ENCODE data around the gene PEX11A. TPM values are rescaled to one million over a fixed set of nuclear protein-coding genes. Genes with fewer than 3 reads are reported as not detected.

The PEX11A gene
- total and polyA plus RNA-seq, 8 donors, result 2.3 to 11.2 (median 6.8) TPM; not detected in 1

GRCh38 chr15:89669309-89669865 lies 21.2 kb downstream of the PEX11A start:
- DNase-seq, result no peak
- intact Hi-C loops (cut with DNase I; ENCODE audit: low total_unique reads), result no loop called here

GRCh38 chr15:89668171-89668570 lies 22.4 kb downstream of the PEX11A start:
- Histone ChIP-seq H3K4me1 (peaks cover 8 to 24% (median 17%) of the 10 kb centered on the region in 4 donors), H3K36me3 (no peaks in the 10 kb centered on the region), H3K4me3 (no peak overlapping the region), H3K27me3 (peaks cover 0 to 9% (median 0%) of the 10 kb centered on the region in 3 donors), H3K27ac (no peak overlapping the region), H3K9me3 (no peaks in the 10 kb centered on the region)
- no peak for TF ChIP-seq POLR2AphosphoS5 (IDR thresholded peaks at IDR 0.05)
- no peak for TF ChIP-seq CTCF (IDR thresholded peaks at IDR 0.05)
- TF ChIP-seq POLR2A (IDR thresholded peaks at IDR 0.05), result no peak
- no peak for TF ChIP-seq EP300 (IDR thresholded peaks at IDR 0.05)
- intact Hi-C loops (cut with DNase I; ENCODE audit: low total_unique reads), result no loop called here
- DNase-seq, result no peak
- WGBS, 5 donors, result 96 to 99% (median 96%) methylated on average over 3 of the region's 3 CpGs

More at GRCh38 chr15:89669309-89669865, 21.2 kb downstream of the PEX11A start:
- H3K4me3 ChIP-seq, result no peak overlapping the region
- TF ChIP-seq EP300 (IDR thresholded peaks at IDR 0.05) (no peak), POLR2A (IDR thresholded peaks at IDR 0.05) (no peak), POLR2AphosphoS5 (IDR thresholded peaks at IDR 0.05) (no peak), CTCF (IDR thresholded peaks at IDR 0.05) (no peak)
- 76 to 84% (median 82%) methylated on average over 7 to 9 of the region's 9 CpGs for WGBS, 5 donors
- H3K4me1 ChIP-seq, result peaks cover 6 to 24% (median 16%) of the 10 kb centered on the region in 4 donors
- H3K27ac ChIP-seq, result no peak overlapping the region
- peaks cover 0 to 9% (median 0%) of the 10 kb centered on the region in 3 donors for H3K27me3 ChIP-seq
- H3K36me3 ChIP-seq, result no peaks in the 10 kb centered on the region
- H3K9me3 ChIP-seq, result no peaks in the 10 kb centered on the region

GRCh38 chr15:89667706-89667960 lies 22.9 kb downstream of the PEX11A start:
- Histone ChIP-seq H3K4me3 (no peak overlapping the region), H3K27me3 (peaks cover 0 to 9% (median 0%) of the 10 kb centered on the region in 3 donors), H3K9me3 (no peaks in the 10 kb centered on the region), H3K36me3 (no peaks in the 10 kb centered on the region), H3K27ac (no peak overlapping the region), H3K4me1 (peaks cover 13 to 27% (median 20%) of the 10 kb centered on the region in 4 donors)
- intact Hi-C loops (cut with DNase I; ENCODE audit: low total_unique reads), result no loop called here
- WGBS, 5 donors, result 94 to 97% (median 97%) methylated on average over 6 to 7 of the region's 7 CpGs
- TF ChIP-seq POLR2A (IDR thresholded peaks at IDR 0.05), result no peak
- no peak for DNase-seq

GRCh38 chr15:89666858-89667705 lies 23.5 kb downstream of the PEX11A start:
- Histone ChIP-seq H3K27ac (peak overlapping the region in 2 of 5 donors; percentile 82 to 89), H3K4me3 (no peak overlapping the region), H3K36me3 (no peaks in the 10 kb centered on the region), H3K4me1 (peaks cover 13 to 30% (median 22%) of the 10 kb centered on the region in 4 donors), H3K27me3 (peaks cover 0 to 9% (median 0%) of the 10 kb centered on the region in 3 donors), H3K9me3 (no peaks in the 10 kb centered on the region)
- intact Hi-C loops (cut with DNase I; ENCODE audit: low total_unique reads), result no loop called here
- no peak for TF ChIP-seq CTCF (IDR thresholded peaks at IDR 0.05)
- TF ChIP-seq POLR2AphosphoS5 (IDR thresholded peaks at IDR 0.05), result no peak
- TF ChIP-seq POLR2A (IDR thresholded peaks at IDR 0.05), result no peak
- TF ChIP-seq EP300 (IDR thresholded peaks at IDR 0.05), result no peak
- DNase-seq, result no peak
- 77 to 86% (median 82%) methylated on average over 10 to 13 of the region's 13 CpGs for WGBS, 5 donors
